Measurements from ENCODE around the gene PSMC4.
A peak's percentile ranks its signal among the peaks of the same experiment; 100 is the strongest.

The PSMC4 gene

DNA sequence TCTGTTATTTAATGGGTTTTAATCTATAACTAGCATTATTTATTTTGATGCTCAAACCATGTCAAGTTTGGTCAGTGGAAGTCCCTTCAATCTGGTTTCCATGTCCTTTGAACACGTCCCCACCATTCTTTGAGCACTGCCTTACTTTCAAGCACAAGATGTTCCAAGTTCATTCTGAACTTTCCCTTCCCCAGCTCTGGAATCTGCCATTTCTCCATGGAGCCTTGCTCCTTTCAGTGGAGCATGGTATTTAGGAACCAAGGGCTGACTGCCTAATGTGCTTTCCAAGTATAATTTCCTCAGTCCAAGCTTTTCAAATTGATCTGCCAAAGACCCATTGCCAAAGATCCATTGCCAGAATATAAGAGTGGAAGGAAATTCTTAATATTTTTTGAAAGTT lies 24.8 kb downstream of the PSMC4 start:
- no peak for DNase-seq

DNA sequence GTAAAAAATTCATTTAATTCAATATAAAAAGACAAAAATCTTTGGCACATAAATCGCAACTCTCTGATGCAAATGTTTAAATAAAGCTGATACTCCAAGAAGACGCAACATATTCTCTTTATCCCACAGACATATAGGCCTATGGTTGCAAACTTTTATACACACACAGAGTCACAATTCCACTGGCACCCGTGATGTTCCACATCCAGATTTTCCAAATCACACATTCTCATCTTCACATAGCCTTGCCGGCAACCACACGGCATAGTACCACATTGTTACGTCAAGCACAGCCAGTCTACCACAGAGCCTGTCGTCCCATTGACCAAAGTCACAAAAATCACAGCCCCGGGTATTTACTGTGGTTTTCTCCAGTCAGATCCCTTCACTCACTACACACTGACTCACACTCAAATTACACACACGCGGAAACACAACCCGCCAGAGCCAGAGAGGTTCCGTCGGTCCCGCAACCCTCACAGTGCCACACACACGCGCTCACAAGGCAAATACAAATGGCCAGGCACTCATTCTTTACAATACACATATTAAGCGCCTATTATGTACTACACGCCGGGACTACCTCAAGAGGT lies 25.3 kb downstream of the PSMC4 start:
- DNase-seq, result no peak

DNA sequence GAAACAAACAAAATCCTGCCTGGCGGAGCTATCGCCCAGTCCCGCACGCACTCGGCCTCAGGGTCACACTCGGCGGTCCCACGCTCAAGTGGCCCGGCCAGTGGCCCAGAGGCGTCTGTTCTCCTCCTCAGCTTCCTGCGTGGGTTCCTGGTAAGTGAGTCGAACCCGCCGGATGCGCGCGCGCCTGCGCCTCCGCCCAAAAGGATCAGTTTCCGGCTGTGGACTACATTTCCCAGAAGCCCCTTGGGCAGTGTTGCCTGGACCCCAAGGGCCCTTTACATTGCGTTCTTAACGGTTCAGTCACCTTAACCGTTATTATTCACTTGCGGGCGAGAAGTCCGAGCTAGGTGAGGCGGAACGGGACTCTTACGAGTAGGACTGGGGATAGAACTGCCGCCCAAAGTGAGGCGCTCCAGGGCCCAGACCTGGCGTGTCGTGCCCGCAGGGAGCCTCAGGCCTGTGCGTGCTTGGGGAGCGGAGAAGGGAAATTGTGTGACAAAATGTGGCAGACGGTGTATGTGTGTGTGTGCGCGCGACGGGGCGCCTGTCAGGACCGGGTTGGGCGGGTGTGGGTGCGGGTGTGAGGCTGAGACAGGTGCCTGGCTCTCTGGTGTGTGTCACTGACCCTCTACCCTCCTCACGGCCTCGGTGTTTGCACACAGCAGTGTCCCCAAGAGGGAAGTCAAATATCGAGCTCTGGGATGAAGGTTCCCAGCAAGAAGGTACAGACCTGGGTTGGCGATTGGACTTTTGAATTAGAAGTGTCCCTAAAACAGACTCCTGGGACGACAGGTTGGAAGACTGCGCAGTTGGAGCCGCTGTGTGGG lies 26.1 kb downstream of the PSMC4 start, which contains the start of gene ZNF546:
ZNF546 (plus strand) TSS at position 250 of the 827 bp plus-strand sequence. CDS start 1,267 bp downstream, outside the sequence.
- DNase-seq, result peak; percentile 78

DNA sequence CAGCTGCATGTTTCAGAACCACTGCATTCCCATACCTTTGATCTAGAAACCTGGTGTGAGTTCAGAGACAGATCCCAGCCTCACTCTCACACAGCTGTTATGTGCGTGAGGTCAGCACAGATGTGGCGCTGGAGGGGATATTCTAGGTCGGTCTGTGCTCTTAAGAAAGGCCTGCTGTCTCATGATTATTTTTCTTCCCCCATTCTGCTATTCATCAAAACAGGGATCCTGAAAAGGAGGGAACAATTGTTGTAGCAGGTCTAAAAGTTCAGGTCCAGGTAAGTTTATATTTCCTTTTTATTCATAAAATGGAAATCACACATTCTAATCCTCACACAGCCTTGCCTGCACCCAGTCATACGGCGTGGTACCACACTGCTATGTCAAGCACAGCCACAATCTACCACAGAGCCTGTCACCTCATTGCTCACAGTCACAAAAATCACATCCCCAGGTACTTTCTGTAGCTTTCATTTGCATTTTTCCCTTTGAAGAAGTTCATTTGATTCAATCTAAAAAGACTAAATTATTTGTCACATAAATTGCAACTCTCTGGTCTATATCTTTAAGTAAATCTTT lies 26.8 kb downstream of the PSMC4 start:
- no peak for DNase-seq

DNA sequence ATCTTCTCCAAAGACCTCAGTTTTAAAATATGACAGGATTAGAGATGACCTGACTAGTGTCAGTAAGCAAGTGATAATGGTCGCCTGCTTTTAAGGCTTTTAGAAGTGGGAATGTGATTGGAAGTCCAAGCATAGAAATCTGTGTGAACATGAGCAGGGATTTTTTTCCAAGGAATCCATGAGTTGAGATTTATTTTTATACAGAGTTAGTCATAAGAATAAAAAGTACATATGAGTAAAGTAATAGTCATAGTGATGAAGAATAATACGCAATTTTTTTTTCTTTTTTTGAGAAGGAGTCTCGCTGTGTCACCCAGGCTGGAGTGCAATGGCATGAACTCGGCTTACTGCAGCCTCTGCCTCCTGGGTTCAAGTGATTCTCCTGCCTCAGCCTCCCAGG lies 27.5 kb downstream of the PSMC4 start:
- DNase-seq, result no peak

DNA sequence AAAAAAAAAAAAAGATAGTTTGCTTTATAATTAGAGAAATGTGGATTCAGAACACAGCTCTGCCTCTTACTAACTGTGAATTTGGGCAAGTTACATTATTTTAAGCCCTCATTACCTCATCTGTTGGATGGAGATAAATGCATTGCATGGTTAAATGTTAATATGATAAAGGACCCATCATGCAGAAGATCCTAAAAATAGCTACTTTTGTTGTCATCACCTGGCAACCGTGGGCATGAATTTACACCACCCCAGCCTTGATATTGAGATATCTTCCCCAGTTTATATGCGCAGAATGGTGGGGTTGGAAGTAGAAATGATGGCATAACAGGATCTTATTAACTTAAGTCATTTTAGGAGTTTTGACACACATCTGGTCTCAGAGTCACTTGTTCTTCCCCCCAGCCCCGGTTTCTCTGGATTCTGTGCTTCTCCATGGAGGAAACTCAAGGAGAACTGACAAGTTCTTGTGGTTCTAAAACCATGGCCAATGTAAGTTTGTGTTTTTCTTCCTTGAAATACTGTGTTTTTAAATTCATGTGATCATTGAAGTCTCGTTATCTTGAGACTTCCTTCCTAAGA lies 34.8 kb downstream of the PSMC4 start:
- DNase-seq, result no peak

DNA sequence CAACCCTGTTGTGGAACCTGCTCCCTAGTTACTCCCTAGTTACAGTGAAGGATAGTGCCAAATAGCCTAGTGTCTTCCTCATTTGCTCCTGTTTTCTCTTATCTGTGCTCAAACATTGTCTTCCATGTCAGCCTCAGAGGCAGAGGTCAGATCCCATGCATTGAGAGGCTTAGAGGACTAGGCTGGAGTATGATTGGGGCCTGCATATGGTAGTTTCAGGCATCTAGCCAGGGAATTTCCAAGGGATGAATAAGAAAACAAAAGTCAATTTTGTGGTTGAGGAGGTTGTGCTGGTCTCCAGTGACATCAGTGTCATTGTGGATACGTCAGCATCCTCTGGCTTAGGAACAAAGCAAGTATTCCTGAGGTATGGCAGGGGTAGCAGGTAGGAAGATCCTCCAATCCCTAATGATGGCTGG lies 35.3 kb downstream of the PSMC4 start:
- DNase-seq, result no peak

DNA sequence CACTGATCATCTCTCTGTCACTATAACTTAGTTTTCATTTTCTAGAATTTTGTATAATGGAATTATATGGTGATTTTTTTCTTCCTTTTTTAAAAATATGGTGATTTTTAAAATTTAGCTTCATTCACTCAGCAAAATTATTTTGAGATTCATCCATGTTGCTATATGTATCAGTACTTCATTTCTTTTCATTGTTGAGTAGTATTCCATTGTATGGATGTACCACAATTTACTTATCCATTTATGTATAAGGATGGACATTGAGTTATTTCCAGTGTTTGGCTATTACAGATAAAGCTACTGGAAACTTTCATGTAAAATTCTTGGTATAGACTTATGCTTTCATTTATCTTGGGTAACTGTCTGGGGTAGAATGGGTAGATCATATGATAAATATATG lies 38.7 kb downstream of the PSMC4 start:
- DNase-seq, result no peak

DNA sequence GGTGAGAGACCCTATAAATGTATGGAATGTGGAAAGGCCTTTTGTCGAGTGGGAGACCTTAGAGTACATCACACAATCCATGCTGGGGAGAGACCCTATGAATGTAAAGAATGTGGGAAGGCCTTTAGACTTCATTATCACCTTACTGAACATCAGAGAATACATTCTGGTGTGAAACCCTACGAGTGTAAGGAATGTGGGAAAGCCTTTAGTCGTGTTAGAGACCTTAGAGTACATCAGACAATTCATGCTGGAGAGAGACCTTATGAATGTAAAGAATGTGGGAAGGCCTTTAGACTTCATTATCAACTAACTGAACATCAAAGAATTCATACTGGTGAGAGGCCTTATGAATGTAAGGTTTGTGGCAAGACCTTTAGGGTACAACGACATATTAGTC lies 43.0 kb downstream of the PSMC4 start:
- DNase-seq, result no peak

DNA sequence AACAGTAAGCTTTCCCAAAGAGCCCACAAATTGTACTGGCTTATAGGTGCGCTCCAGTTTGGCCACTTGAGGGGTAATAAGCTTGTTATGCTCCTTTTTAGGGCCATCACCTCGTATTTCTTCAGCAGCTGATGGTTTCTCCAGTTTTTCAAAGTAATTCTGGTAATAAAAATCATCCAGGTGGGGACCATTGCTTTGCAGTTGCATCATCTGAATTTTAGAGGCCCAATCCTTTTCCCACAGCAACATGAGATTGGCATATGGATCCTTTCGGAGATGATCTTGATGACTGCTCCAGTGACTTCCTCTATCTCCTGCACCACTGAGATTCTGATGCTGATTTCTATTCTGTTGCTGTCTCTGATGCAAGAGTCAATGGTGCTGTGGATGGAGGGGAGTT lies 53.0 kb downstream of the PSMC4 start:
- DNase-seq, result no peak

DNA sequence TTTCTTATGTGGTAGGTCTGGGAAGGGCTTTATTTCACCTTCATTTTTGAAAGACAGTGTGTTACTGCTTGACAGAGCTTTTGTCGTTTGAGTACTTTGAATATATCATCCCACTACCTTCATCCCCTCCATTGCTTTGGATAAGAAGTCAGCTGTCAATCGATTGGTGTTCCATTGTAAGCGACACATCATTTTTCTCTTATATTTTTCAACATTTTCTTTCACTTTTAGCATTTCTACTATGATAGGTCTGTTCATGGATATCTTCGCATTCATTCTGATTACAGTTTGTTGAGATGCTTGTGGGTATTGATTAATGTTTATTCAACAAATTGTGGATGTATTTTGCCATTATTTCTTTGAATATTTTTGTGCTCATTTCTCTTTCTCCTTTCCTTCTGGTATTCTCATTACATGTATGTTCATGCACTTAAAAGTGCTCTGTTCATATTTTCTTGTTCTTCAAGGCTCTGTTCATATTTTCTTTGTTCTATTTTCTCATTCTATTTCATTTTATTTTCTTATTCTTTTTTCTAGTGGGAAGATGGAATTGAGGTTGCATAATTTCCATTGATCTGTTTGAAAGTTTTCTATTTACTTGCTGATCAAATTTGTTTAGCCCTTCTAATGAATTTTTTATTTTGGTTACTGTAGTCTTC lies 55.1 kb downstream of the PSMC4 start:
- DNase-seq, result no peak

DNA sequence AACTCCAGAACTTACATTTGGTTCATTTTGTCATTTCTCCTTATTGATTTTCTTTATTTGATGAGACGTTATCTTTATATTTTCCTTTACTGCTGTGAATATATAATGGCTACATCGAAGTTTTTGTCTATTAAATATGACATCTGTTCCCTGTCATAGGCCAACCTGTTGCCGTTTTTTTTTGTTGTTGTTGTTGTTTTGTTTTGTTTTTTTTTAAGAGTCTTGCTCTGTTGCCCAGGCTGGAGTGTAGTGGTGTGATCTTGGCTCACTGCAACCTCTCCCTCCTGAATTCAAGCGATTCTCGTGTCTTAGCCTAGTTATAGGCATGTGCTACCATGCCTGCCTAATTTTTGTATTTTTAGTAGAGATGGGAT lies 55.6 kb downstream of the PSMC4 start:
- DNase-seq, result no peak
